Stimulated activated CD4-positive, alpha-beta T cell treated with anti-CD3 and anti-CD28 coated beads, Interleukin-4, amount 100 ng/mL, for 24 hours (primary cell): ENCODE results near the gene GALNT9.

Source experiments
- DNase-seq: peaks from one replicate; pipeline ENCODE4 v3.0.0-alpha.2; 2020

GALNT9 gene

DNA sequence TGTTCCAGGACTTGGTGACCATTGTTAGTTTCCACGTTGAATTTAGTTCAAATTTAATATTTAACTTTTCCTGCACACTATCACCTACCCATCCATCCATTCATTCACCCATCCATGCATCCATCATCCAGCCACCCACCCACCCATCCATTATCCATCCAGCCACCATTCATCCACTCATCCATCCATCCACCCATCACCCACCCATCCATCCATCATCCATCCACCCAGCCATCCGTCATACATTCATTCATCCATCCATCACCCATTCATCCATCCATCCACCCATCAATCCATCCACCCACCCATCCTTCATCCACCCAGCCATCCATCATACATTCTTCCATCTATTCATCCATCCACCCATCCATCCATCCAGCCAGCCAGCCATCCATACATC, 163.3 kb downstream of the GALNT9 start:
- no peak for DNase-seq

DNA sequence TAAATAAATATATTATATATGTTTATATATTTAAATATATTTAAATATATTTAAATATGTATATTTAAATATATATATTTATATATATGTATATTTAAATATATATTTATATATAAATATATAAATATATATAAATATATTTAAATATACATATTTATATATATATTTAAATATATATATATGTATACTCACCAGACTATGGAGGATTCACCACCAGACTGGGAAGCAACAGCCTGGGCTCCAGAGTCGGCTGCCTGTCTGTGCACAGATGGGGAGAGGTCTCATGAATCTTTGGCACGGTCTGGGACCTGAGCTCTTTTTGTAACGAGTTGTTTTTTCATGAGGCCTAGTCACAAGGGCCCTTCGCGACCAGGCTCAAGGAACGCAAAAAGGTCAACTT, 163.8 kb downstream of the GALNT9 start:
- DNase-seq, result no peak

DNA sequence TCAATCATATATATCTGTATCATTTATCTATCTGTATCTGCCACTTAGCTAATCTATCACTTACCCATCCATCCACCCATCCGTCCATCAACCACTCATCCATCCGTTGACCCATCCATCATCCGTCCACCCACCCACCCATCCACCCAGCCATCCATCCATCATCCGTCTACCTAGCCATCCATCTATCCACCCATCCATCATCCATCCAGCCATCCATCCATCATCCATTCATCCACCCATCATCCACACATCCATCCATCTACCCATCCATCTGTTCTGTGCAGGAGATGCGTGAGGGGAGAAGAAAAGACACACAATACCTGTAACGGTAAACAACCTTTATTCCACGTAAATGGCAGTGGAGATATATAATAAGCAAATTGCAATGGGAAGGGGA, 165.0 kb downstream of the GALNT9 start:
- DNase-seq, result no peak

DNA sequence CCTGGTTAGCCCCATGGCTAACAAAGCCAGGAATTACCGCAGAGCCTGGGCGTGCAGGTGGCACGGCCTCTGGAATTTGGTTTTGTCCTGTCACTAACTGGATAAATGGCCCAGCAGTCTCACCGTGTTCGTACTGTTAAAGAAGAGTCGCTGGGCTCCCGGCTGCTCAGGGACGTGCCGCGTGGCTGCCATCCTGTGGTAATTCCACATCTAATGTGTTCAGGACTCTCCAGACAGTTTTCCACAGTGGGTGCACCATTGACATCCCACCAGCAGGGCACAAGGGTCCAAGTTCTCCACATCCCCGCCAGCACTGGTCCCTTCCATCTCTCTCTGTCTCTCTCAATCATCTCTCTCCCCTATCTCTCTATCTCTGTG, 165.5 kb downstream of the GALNT9 start:
- DNase-seq, result no peak

DNA sequence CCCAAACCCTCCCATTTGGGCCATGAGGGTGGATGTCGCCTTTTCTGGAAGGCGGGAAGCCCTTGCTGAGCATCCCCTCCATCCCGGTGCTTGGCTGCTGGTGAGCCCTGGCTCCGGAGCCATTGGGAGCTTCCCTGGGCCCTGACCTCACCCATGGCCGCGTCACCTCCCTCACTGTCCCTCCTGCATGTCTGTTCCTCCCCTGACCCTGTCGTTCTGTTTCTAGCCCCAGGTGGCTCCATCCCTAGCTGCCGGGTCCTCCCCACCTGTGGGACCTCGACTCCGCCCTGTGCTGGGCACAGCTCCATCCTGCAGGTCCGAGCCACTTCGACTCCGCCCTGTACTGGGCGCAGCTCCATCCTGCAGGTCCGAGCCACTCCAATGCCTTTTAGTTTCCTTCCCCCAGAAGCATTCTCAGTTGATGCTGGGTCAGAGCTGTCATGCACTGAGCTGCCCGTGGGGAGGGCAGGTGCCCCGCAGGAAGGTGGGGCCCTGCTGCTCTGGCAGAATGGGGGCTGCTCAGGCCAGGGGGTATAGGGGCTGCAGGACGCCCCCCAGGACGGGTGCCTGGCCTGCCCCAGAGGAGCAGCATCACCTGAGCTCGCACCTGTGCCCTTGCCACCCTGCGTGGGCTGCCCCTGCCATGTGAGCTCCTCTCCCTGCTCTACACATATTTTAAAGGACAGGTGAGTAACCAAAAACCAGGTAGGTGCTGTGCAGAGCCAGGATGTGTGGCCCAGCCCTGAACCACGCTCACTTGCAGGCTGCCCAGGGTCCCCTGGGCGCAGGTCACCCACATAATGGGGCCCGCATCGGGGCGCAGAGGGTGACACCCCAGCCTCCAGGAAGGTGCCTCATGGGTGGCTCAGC, 166.1 kb downstream of the GALNT9 start:
- DNase-seq, result no peak

DNA sequence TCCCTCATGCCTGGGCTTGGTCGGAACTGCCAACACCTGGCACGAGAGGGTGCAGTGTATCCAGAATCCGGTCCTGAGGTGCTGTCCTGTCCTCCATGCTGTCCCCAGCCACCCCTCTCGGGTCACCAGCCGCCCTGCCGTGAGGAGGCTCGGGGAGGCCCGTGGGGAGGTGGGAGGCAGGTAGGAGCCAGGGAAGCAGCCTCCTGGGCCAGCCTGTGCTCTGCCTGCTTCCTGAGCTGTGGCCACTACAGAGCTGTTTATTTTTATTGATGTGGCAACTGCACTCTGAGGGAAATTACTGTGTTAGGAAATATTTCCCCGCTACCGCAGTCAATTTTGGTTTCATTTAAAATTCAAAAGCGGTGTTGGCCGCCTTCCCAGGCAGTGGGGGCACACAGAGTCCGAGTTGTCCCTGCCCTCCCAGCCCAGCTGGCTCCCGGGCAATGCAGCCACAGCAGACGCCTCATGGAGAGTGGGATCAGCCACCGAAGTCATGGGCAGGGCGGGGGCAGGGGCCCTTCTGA, 166.8 kb downstream of the GALNT9 start:
- no peak for DNase-seq

DNA sequence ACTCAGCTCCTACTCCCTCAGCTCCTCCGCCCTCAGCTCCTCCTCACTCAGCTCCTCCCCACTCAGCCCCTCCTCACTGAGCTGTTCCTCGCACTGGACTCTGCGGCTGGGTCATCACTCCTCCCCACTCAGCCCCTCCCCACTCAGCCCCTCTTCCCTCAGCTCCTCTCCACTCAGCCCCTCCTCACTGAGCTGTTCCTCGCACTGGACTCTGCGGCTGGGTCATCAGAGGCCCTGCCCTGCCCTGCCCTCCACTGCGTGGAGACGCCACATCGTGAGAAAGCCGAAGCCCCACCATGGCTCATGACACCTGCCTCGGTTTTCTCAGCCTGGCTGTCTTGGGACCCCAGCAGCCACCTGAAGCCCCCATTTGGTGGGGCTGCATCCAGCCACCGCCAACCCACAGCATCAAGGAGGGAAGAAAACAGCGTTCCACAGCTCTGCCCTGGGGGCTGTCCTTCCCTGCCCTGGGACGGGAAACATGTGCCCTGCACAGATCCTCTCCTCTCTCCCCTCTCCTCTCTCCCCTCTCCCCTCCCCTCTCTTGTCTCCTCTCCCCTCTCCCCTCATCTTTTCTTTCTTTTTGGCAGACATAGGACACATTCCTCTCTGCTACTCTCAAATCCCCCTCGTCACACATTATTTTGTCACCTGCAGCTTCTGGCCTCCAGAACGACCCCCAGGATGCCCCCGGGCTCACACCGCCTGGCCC, 167.4 kb downstream of the GALNT9 start:
- DNase-seq, result no peak

DNA sequence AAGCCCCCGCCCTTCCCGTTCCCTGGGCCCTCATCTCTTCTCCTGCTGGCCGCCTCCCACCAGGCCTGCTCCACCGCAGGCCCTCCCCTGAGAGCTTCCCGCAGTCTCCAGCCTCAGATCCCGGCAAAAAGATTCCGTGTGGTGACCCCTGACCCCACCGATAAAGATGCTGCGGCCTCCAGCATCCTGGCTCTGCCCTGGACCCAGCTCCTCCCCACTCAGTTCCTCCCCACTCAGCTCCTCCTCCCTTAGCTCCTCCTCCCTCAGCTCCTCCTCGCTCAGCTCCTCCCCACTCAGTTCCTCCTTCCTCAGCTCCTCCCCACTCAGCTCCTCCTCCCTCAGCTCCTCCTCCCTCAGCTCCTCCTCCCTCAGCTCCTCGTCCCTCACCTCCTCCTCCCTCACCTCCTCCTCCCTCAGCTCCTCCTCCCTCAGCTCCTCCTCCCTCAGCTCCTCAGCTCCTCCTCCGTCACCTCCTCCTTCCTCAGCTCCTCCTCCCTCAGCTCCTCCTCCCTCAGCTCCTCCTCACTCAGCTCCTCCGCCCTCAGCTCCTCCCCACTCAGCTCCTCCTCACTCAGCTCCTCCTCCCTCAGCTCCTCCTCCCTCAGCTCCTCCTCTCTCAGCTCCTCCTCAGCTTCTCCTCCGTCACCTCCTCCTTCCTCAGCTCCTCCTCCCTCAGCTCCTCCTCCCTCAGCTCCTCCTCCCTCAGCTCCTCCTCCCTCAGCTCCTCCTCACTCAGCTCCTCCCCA, 168.2 kb downstream of the GALNT9 start:
- DNase-seq, result no peak

DNA sequence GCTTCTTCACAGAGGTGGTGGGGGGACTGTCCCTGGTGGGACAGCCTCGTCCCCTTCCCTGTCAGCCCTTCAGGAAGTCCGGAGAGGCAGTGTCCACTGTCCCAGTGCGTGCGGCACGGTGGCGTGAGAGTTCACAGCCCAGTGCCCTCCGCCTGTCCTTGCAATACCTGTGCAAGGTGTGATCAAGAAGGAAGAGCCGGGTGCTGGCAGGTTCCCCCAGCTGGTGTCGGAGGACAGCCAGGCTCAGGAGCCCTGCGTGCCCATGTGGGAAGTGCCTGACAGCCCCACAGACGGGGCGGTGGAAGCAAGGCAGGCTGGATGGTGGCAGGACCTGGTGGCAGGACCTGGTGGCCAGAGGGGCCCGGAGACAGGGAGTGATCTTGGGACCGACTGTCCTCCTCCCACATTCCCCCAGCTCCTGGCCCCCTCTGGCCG, 168.8 kb downstream of the GALNT9 start:
- DNase-seq, result no peak

DNA sequence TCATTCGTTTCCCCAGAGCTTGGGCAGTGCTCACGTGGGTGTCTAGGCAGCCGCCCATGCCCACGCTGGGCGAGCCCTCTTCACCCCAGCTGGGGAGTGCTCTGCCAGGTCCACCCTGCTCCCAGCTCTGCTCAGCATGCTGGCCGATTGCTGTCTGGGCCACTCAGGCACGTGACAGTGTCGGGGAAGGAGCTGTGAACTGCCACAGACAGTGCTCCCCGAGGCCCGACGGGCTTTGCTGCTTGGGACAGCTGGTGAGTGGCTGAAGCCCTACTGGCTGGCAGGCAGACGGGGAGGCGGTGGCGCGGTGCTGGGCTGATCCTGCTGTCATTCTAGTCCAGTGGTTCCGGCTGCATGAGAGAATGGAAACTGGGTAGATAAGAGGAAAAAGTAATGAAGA, 169.4 kb downstream of the GALNT9 start:
- no peak for DNase-seq

DNA sequence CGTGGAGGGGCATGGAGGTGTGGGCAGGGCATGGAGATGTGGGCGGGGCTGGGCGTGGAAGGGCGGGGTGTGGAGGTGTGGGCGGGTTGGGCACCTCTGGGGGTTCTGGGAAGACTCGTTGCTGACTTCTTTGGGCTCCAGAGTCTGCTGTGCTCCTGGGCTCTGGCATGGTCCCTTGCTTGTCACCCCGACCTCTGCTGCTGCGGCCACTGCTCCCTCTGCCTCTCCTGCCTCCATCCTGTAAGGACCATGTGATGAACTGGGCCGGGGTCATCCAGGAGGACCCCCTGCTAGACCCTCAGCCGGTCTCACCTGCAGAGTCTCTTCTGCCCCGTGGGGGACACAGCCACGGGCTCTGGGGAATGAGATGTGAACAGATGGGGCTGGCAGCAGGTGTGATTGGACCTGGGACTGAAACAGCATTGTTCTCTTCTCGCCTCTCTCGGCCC, 169.8 kb downstream of the GALNT9 start:
- DNase-seq, result no peak

DNA sequence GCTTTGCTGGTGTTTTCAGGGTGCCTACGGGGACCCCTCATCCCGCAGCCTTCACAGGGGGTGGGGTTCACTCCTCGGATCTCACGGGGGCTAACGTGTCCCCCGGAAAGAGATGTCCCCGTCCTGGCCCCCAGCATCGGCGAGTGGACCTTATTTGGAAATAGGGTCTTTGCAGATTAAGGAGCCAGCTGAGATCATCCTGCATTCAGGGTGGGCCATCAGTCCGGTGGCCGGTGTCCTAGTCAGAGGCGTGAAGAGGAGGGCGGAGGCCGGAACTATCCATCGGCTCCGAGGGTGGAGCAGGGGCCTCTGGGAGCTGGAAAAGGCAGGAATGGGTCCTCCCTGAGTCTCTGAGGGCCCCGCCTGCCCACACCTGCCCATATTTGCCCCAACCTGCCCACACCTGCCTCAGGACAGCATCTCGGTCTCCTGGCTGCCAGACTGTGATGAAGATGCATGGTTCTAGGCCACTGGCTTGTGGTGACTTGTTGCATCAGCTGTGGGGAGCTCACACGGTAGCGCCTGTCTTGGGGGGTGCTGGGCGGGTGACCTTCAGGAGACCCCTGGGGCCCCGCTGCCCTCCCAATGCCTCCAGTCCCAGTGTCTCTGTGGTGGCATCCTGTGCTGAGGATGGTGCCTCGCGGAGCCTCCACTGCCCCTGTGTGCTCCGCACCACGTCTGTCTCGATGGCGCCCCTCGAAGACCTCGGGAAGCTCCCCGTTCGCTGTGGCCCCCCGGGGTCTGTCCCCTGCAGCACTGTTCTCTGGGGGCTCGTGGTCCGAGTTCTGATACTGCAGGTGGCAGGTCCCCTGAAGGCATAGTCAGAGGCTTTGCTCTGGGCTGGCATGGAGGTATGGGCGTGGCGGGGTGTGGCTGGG, 170.5 kb downstream of the GALNT9 start:
- DNase-seq, result no peak

DNA sequence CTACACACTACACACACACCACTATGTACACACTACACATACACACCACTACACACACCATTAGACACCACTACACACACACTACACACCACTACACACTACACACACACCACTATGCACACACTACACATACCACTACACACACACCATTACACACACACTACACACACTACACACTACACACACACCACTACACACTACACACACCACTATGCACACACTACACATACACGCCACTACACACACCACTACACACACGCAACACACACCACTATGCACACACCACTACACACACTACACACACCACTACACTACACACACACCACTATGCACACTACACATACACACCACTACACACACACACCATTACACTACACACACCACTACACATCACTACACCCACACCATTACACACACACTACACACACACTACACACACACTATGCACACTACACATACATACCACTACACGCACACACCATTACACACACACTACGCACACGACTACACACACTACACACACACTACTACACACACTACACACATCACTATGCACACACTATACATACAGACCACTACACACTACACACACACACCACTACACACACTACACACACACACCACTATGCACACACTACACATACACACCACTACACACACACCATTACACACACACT, 171.5 kb downstream of the GALNT9 start:
- no peak for DNase-seq

DNA sequence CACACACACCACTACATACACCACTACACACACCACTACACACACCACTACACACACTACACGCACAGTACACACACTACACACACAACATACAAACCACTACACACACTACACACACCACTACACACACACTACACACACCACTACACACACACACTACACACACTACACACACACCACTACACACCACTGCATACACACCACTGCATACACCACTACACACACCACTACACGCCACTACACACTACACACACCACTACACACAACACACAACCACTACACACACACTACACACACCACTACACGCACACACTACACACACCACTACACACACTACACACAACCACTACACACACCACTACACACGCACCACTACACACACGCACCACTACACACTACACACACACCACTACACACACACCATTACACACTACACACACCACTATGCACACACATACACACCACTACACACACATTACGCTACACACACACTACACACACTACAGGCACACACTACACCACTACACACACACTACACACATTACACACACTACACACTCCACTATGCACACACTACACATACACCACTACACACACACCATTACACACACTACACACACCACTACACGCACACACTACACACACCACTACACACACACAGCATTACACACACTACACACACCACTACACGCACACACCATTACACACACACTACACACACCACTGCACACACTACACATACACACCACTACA, 172.6 kb downstream of the GALNT9 start:
- no peak for DNase-seq

DNA sequence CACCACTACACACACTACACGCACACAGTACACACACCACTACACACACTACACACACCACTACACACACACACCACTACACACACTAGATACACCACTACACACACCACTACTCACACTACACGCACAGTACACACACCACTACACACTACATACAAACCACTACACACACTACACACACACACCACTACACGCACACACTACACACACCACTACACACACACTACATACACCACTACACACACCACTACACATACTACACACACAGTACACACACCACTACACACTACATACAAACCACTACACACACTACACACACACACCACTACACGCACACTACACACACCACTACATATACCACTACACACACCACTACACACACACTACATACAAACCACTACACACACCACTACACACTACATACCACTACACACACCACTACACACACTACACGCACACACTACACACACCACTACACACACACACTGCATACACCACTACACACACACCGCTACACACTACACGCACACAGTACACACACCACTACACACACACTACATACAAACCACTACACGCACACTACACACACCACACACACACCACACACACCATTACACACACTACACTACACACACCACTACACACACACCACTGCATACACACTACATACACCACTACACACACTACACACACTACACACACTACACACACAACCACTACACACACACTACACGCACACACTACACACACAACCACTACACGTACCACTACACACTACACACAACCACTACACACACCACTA, 173.4 kb downstream of the GALNT9 start:
- no peak for DNase-seq

DNA sequence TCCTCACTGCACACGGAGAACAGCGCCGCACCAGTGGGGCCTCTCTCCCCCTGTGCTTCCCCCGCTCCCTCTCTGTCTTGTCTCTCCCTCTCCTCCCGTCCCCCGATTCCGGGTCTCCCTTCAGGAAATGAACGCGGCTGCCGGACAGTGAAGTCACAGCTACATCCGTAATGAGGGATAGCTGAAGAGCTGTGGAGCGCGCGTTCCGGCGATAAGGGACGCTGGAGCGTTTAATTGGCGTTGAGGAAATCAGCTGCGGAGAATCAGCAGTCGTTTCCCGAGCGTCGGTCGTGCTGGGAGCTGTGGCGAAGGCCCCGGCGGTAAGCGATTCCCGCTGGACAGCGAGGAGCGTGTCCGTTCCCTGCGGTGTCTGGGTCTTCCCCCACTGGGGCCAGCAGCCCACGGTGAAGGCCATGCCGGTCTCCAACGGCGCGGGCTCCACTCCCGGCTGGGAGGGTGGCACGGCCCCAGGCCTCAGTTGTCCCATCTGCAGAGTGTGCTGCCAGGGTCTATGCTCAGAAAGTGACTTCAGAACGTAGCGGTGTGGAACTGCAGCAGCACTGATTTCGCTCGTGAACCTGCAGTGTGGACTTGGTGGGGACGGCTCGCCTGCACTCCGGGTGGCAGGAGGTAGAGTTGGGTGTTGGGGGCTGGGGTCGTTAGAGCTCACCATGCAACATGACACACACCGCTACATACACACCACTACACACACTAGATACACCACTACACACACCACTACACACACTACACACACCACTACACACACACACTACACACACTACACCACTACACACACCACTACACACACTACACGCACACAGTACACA, 174.2 kb downstream of the GALNT9 start:
- no peak for DNase-seq

DNA sequence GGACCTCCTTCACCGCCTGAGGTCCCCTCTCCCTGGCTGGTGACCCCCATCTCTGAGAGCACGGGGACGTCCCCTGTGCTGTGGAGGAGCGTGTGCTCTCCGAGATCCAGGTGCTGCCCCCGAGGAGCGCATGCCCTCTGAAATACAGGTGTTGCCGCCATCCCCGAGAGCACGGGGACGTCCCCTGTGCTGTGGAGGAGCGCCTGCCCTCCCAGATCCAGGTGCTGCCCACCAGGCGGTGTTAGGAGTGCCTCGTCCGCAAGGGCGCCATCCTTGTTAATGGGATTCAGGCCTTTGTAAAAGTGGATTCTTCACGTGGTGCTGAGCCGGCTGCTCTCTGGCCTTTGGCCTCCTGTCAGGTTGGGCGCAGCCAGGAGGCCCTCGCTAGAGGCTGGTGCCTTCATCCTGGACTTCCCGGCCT, 175.0 kb downstream of the GALNT9 start:
- no peak for DNase-seq

DNA sequence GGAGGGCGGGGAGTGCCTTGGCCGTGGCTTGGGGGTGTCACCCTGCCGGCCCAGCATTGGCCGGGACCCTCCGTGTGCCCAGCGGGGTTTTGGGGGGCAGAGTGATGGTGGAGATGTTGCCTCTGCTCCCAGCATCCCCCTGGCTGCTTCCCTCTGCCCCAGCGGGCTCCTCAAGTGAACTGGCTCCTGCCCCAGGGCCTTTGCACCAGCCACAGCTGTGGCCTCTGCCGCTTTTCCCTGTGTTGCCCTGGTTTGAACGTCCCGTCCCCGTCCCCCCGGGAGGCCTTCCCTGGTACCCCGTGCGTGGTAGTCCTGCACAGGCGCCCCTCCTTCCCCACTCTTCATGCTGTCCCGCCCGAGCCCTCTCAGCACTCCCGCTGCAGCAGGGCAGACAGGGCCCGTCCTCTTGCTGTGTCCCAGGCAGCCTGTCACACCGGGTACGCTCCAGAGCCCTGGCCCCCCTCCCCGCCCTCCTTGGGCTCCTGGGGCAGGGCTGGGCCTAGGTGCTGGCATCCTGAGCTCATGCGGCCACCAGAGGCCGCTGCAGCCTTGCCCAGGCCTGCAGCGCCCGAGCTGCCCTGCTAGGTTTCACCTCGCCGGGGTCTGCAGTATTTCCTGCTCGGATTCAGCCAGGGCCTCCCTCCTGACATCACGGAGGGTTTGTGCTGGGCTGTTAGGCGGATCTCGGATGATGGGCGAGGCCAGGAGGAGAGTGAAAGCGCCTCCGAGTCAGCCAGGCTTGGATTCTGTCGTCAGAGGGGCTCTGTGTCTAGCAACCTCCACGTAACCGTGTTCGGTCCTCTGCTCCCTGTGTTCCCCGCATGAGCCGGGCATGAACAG, 175.7 kb downstream of the GALNT9 start:
- peak; percentile 69 for DNase-seq
